ENCODE results near the gene SNAPC1. TPM values are rescaled to one million over a fixed set of nuclear protein-coding genes. Genes with fewer than 3 reads are reported as not detected.
A peak's percentile ranks its signal among the peaks of the same experiment; 100 is the strongest.

The SNAPC1 gene
- total and polyA plus RNA-seq, 10 of the 15 experiments (the other 5 are each of a cell fraction or from before 2014, with no cell fraction given), result 4.5 to 12.0 (median 7.4) TPM

DNA sequence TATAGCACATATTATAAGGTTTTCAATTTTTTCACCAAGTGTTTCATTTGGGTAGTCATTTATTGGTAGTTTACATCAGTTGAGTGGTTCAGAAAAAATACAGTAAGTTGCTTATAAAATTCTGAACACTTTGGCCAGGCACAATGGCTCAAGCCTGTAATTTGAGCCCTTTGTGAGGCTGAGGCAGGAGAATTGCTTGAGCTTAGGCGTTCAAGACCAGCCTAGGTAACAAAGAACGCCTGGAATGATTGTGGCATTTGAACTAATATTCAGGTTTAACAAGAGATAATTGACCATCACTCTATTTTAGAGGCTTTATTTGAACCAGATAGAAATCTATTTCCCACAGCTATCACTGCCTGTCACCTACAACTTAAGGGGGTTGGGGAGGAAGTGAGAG, 44.2 kb upstream of the SNAPC1 start:
- H3K27ac ChIP-seq (ENCODE audit: control insufficient read depth, insufficient read depth), result no peak overlapping the region; the same call in 1 of the 2 replicates

GRCh38 chr14:61719344-61720293, 42.6 kb upstream of the SNAPC1 start:
- Histone ChIP-seq H2AFZ (ENCODE audit: control insufficient read depth, low read depth, low read length) (no peak overlapping the region), H4K20me1 (ENCODE audit: control insufficient read depth, insufficient read depth) (peaks cover 3% of the 10 kb centered on the region; the same call in 1 of the 2 replicates), H3K9ac (ENCODE audit: control insufficient read depth, insufficient read depth, low read length) (no peak overlapping the region), H3K4me3 (no peak overlapping the region; the same call in 1 of the 2 replicates), H3K4me2 (ENCODE audit: control insufficient read depth, insufficient read depth) (peak overlapping the region; percentile 28), H3K9me3 (replicated peaks; ENCODE audit: control insufficient read depth, insufficient read depth, low read length) (no peaks in the 10 kb centered on the region), H3K27me3 (replicated peaks in 1 of 2; ENCODE audit: control insufficient read depth in 2 of 2, insufficient read depth in 2 of 2, low read length in 1 of 2) (no peaks in the 10 kb centered on the region), H3K27ac (ENCODE audit: control insufficient read depth, insufficient read depth) (peak overlapping the region; percentile 15; the same call in 1 of the 2 replicates), H3K4me1 (ENCODE audit: control insufficient read depth, insufficient read depth, low read length) (peaks cover 20% of the 10 kb centered on the region), H3K36me3 (ENCODE audit: control insufficient read depth in 2 of 2, insufficient read depth in 2 of 2, low read length in 1 of 2) (peaks cover 2 to 20% of the 10 kb centered on the region in 2 experiments), H3K79me2 (ENCODE audit: control insufficient read depth, insufficient read depth, low read length) (peaks cover 83% of the 10 kb centered on the region)
- peak; percentile 48 for ATAC-seq
- POLR2A ChIA-PET, result interaction anchor here (0.6 to 2.2 kb wide), 15 partner anchors 8 to 217 kb away, joined by 3 to 13 read pairs (median 3); partner anchors contain the start of gene HIF1A
- RAD21 ChIA-PET (ENCODE audit: unreplicated experiment), result interaction anchor here (0.9 to 2.8 kb wide), 20 partner anchors 9 to 244 kb away, joined by 3 to 15 read pairs (median 4); partner anchors contain the start of gene SNAPC1
- TF ChIP-seq ZNF217 (IDR thresholded peaks at IDR 0.05) (0 out of 2 replicates have a peak, but pooled peaks have one; percentile 33), MTA3 (IDR thresholded peaks at IDR 0.05; ENCODE audit: borderline replicate concordance, low read length) (0 out of 2 replicates have a peak, but pooled peaks have one; percentile 16), MYC (IDR thresholded peaks at IDR 0.05; ENCODE audit: insufficient read depth, insufficient read length, insufficient replicate concordance, low read length, severe bottlenecking) (no peak)
- intact Hi-C loops (cut with micrococcal nuclease; ENCODE audit: unreplicated experiment), result no loop called here
- WGBS (ENCODE audit: insufficient coverage, insufficient replicate concordance, low lambda C conversion rate, missing lambda C conversion rate), result 24% methylated on average over 5 of the region's 5 CpGs
- in situ Hi-C loops (cut with MboI), result no loop called here
- SMC1A ChIA-PET (ENCODE audit: uncharacterized antibody, unreplicated experiment), result interaction anchor here (0.6 to 9.5 kb wide), 31 partner anchors 10 to 431 kb away, joined by 3 to 114 read pairs (median 4); no protein-coding TSS in a partner anchor
- no TSS peak for BruUV-seq (replicated peaks)
- CTCF ChIA-PET, result interaction anchor here (0.7 to 4.3 kb wide), 25 partner anchors 8 to 259 kb away, joined by 3 to 25 read pairs (median 3); partner anchors contain the start of gene SNAPC1
- DNase-seq (ENCODE audit: low read depth, low spot score), result no peak
- FAIRE-seq, result no peak

More for the DNA sequence above, 44.2 kb upstream of the SNAPC1 start:
- WGBS (ENCODE audit: insufficient coverage, insufficient replicate concordance, low lambda C conversion rate, missing lambda C conversion rate), result 43% methylated on average over 2 of the region's 2 CpGs
- ChIA-PET POLR2A (interaction anchor here (1.0 to 2.8 kb wide), 3 partner anchors 8 to 37 kb away, joined by 3 to 8 read pairs (median 3); no protein-coding TSS in a partner anchor), RAD21 (ENCODE audit: unreplicated experiment) (interaction anchor here (1.2 to 5.1 kb wide), 7 partner anchors 13 to 242 kb away, joined by 3 to 28 read pairs (median 3); no protein-coding TSS in a partner anchor), SMC1A (ENCODE audit: uncharacterized antibody, unreplicated experiment) (interaction anchor here (0.7 to 9.5 kb wide), 11 partner anchors 8 to 240 kb away, joined by 3 to 114 read pairs (median 4); partner anchors contain the start of gene HIF1A), CTCF (interaction anchor here (0.8 to 4.3 kb wide), 3 partner anchors 12 to 137 kb away, joined by 3 to 20 read pairs (median 15); no protein-coding TSS in a partner anchor)
- Histone ChIP-seq H3K4me1 (ENCODE audit: control insufficient read depth, insufficient read depth, low read length) (peaks cover 33% of the 10 kb centered on the region), H3K9me3 (replicated peaks; ENCODE audit: control insufficient read depth, insufficient read depth, low read length) (no peaks in the 10 kb centered on the region), H3K4me2 (ENCODE audit: control insufficient read depth, insufficient read depth) (peak overlapping the region; percentile 23; the same call in 1 of the 2 replicates), H4K20me1 (ENCODE audit: control insufficient read depth, insufficient read depth) (peaks cover 7% of the 10 kb centered on the region; the same call in 1 of the 2 replicates), H2AFZ (ENCODE audit: control insufficient read depth, low read depth, low read length) (no peak overlapping the region), H3K9ac (ENCODE audit: control insufficient read depth, insufficient read depth, low read length) (no peak overlapping the region; the same call in 1 of the 2 replicates), H3K79me2 (ENCODE audit: control insufficient read depth, insufficient read depth, low read length) (peaks cover 88% of the 10 kb centered on the region), H3K27me3 (replicated peaks in 1 of 2; ENCODE audit: control insufficient read depth in 2 of 2, insufficient read depth in 2 of 2, low read length in 1 of 2) (no peaks in the 10 kb centered on the region), H3K36me3 (ENCODE audit: control insufficient read depth in 2 of 2, insufficient read depth in 2 of 2, low read length in 1 of 2) (peaks cover 2 to 16% of the 10 kb centered on the region in 2 experiments; a peak in 3 of 4 replicates), H3K4me3 (no peak overlapping the region)
- in situ Hi-C loops (cut with MboI), result no loop called here
- FAIRE-seq, result no peak
- BruUV-seq (replicated peaks), result no TSS peak
- intact Hi-C loops (cut with micrococcal nuclease; ENCODE audit: unreplicated experiment), result no loop called here
- TF ChIP-seq EED (IDR thresholded peaks at IDR 0.05; ENCODE audit: low read depth) (no peak), NFYB (IDR thresholded peaks at IDR 0.05; ENCODE audit: insufficient read depth, low read depth, low read length) (no peak), NRF1 (conservative IDR thresholded peaks at IDR 0.05; ENCODE audit: low read depth, low read length) (no peak)
- no peak for DNase-seq (ENCODE audit: low read depth, low spot score)
- peak; percentile 29 for ATAC-seq

All from GM12878 (cell line).